SHP77 (cell line): ENCODE measurements around the gene TTC39A.
"Not testable (repeated sequence)": the region's sequence is repeated elsewhere in the genome, so short reads cannot be mapped to it uniquely, and the experiment has no call there.

Source experiments
- DNase-seq, 2 experiments: peaks; one replicate each; lab custom pipeline; 2025; lab: John Stamatoyannopoulos, UW

TTC39A gene

GRCh38 chr1:51266181-51266580 is 64.2 kb downstream of the TTC39A start:
- no peak for DNase-seq

- DNase-seq = no peak
Observed at GRCh38 chr1:51265618-51266017, 64.7 kb downstream of the TTC39A start.

GRCh38 chr1:51264451-51264850 is 65.9 kb downstream of the TTC39A start:
- no peak for DNase-seq

GRCh38 chr1:51263147-51263877 is 67.0 kb downstream of the TTC39A start:
- no peak for DNase-seq

GRCh38 chr1:51255331-51255730 is 75.0 kb downstream of the TTC39A start:
- no peak for DNase-seq

GRCh38 chr1:51253691-51254090 is 76.7 kb downstream of the TTC39A start:
- DNase-seq = no peak

- no peak for DNase-seq
Observed at GRCh38 chr1:51252366-51252765, 78.0 kb downstream of the TTC39A start.

- DNase-seq = not testable (repeated sequence)
Observed at GRCh38 chr1:51251165-51251564, 79.2 kb downstream of the TTC39A start.

GRCh38 chr1:51250729-51251128 is 79.6 kb downstream of the TTC39A start:
- not testable (repeated sequence) for DNase-seq

GRCh38 chr1:51249445-51249844 is 80.9 kb downstream of the TTC39A start:
- no peak for DNase-seq

GRCh38 chr1:51247499-51247898 is 82.9 kb downstream of the TTC39A start:
- no peak for DNase-seq

GRCh38 chr1:51247022-51247421 is 83.3 kb downstream of the TTC39A start:
- no peak for DNase-seq

- DNase-seq = no peak
Observed at GRCh38 chr1:51242546-51242945, 87.8 kb downstream of the TTC39A start.

- no peak for DNase-seq
Observed at GRCh38 chr1:51241119-51241518, 89.2 kb downstream of the TTC39A start.

- no peak for DNase-seq
Observed at GRCh38 chr1:51240084-51240483, 90.3 kb downstream of the TTC39A start.

GRCh38 chr1:51238034-51238403 is 92.3 kb downstream of the TTC39A start:
- DNase-seq = peak; percentile 33 to 50

GRCh38 chr1:51237351-51238033 is 92.9 kb downstream of the TTC39A start:
- no peak for DNase-seq
